Measurements from ENCODE around the gene TREM1.

TREM1 gene

GRCh38 chr6:41266541-41266940 lies 19.9 kb downstream of the TREM1 start:
- Histone ChIP-seq H3K36me3 (ENCODE audit: control insufficient read depth, insufficient read depth, low read length) (no peaks in the 10 kb centered on the region), H3K9me3 (ENCODE audit: control insufficient read depth, low read length) (no peaks in the 10 kb centered on the region), H3K4me3 (ENCODE audit: insufficient read depth, low read depth, low read length, poor library complexity, severe bottlenecking) (no peak overlapping the region), H3K27me3 (replicated peaks; ENCODE audit: control insufficient read depth, insufficient read depth, low read length, poor library complexity, severe bottlenecking) (no peaks in the 10 kb centered on the region), H3K4me1 (ENCODE audit: control insufficient read depth, insufficient read depth, low read length, poor library complexity, severe bottlenecking) (no peaks in the 10 kb centered on the region), H3K27ac (ENCODE audit: insufficient read depth, low read length, poor library complexity, severe bottlenecking) (no peak overlapping the region)
- DNase-seq, result no peak

- no peak for DNase-seq
- Histone ChIP-seq H3K36me3 (ENCODE audit: control insufficient read depth, insufficient read depth, low read length) (no peaks in the 10 kb centered on the region), H3K27me3 (replicated peaks; ENCODE audit: control insufficient read depth, insufficient read depth, low read length, poor library complexity, severe bottlenecking) (no peaks in the 10 kb centered on the region), H3K9me3 (ENCODE audit: control insufficient read depth, low read length) (no peaks in the 10 kb centered on the region), H3K4me1 (ENCODE audit: control insufficient read depth, insufficient read depth, low read length, poor library complexity, severe bottlenecking) (no peaks in the 10 kb centered on the region), H3K4me3 (ENCODE audit: insufficient read depth, low read depth, low read length, poor library complexity, severe bottlenecking) (no peak overlapping the region), H3K27ac (ENCODE audit: insufficient read depth, low read length, poor library complexity, severe bottlenecking) (no peak overlapping the region)
These were observed 23.2 kb downstream of the TREM1 start for GRCh38 chr6:41263267-41263666.

GRCh38 chr6:41262401-41262800 lies 24.1 kb downstream of the TREM1 start:
- DNase-seq, result no peak
- Histone ChIP-seq H3K36me3 (ENCODE audit: control insufficient read depth, insufficient read depth, low read length) (no peaks in the 10 kb centered on the region), H3K4me3 (ENCODE audit: insufficient read depth, low read depth, low read length, poor library complexity, severe bottlenecking) (no peak overlapping the region), H3K9me3 (ENCODE audit: control insufficient read depth, low read length) (no peaks in the 10 kb centered on the region), H3K27ac (ENCODE audit: insufficient read depth, low read length, poor library complexity, severe bottlenecking) (no peak overlapping the region), H3K27me3 (replicated peaks; ENCODE audit: control insufficient read depth, insufficient read depth, low read length, poor library complexity, severe bottlenecking) (no peaks in the 10 kb centered on the region), H3K4me1 (ENCODE audit: control insufficient read depth, insufficient read depth, low read length, poor library complexity, severe bottlenecking) (no peaks in the 10 kb centered on the region)

- H3K9me3 ChIP-seq (ENCODE audit: control insufficient read depth, low read length), result no peaks in the 10 kb centered on the region
- no peaks in the 10 kb centered on the region for H3K36me3 ChIP-seq (ENCODE audit: control insufficient read depth, insufficient read depth, low read length)
- H3K27ac ChIP-seq (ENCODE audit: insufficient read depth, low read length, poor library complexity, severe bottlenecking), result no peak overlapping the region
- H3K4me3 ChIP-seq (ENCODE audit: insufficient read depth, low read depth, low read length, poor library complexity, severe bottlenecking), result no peak overlapping the region
- no peaks in the 10 kb centered on the region for H3K27me3 ChIP-seq (replicated peaks; ENCODE audit: control insufficient read depth, insufficient read depth, low read length, poor library complexity, severe bottlenecking)
- H3K4me1 ChIP-seq (ENCODE audit: control insufficient read depth, insufficient read depth, low read length, poor library complexity, severe bottlenecking), result no peaks in the 10 kb centered on the region
- DNase-seq, result no peak
These were observed 28.3 kb downstream of the TREM1 start for GRCh38 chr6:41258196-41258493.

GRCh38 chr6:41257369-41258195 lies 28.9 kb downstream of the TREM1 start:
- H3K36me3 ChIP-seq (ENCODE audit: control insufficient read depth, insufficient read depth, low read length), result no peaks in the 10 kb centered on the region
- no peaks in the 10 kb centered on the region for H3K4me1 ChIP-seq (ENCODE audit: control insufficient read depth, insufficient read depth, low read length, poor library complexity, severe bottlenecking)
- no peak for DNase-seq
- H3K27me3 ChIP-seq (replicated peaks; ENCODE audit: control insufficient read depth, insufficient read depth, low read length, poor library complexity, severe bottlenecking), result no peaks in the 10 kb centered on the region
- H3K4me3 ChIP-seq (ENCODE audit: insufficient read depth, low read depth, low read length, poor library complexity, severe bottlenecking), result no peak overlapping the region
- no peak overlapping the region for H3K27ac ChIP-seq (ENCODE audit: insufficient read depth, low read length, poor library complexity, severe bottlenecking)
- H3K9me3 ChIP-seq (ENCODE audit: control insufficient read depth, low read length), result no peaks in the 10 kb centered on the region

- Histone ChIP-seq H3K4me3 (ENCODE audit: insufficient read depth, low read depth, low read length, poor library complexity, severe bottlenecking) (no peak overlapping the region), H3K27me3 (replicated peaks; ENCODE audit: control insufficient read depth, insufficient read depth, low read length, poor library complexity, severe bottlenecking) (no peaks in the 10 kb centered on the region), H3K36me3 (ENCODE audit: control insufficient read depth, insufficient read depth, low read length) (no peaks in the 10 kb centered on the region), H3K9me3 (ENCODE audit: control insufficient read depth, low read length) (no peaks in the 10 kb centered on the region), H3K4me1 (ENCODE audit: control insufficient read depth, insufficient read depth, low read length, poor library complexity, severe bottlenecking) (no peaks in the 10 kb centered on the region), H3K27ac (ENCODE audit: insufficient read depth, low read length, poor library complexity, severe bottlenecking) (no peak overlapping the region)
- no peak for DNase-seq
These were observed 30.1 kb downstream of the TREM1 start for GRCh38 chr6:41256383-41256782.

- no peaks in the 10 kb centered on the region for H3K36me3 ChIP-seq (ENCODE audit: control insufficient read depth, insufficient read depth, low read length)
- no peak overlapping the region for H3K27ac ChIP-seq (ENCODE audit: insufficient read depth, low read length, poor library complexity, severe bottlenecking)
These were observed 30.7 kb downstream of the TREM1 start for GRCh38 chr6:41255638-41256246.

GRCh38 chr6:41255110-41255509 lies 31.4 kb downstream of the TREM1 start:
- no peak overlapping the region for H3K4me3 ChIP-seq (ENCODE audit: insufficient read depth, low read depth, low read length, poor library complexity, severe bottlenecking)
- no peaks in the 10 kb centered on the region for H3K9me3 ChIP-seq (ENCODE audit: control insufficient read depth, low read length)
- H3K27ac ChIP-seq (ENCODE audit: insufficient read depth, low read length, poor library complexity, severe bottlenecking), result no peak overlapping the region
- DNase-seq, result no peak
- H3K27me3 ChIP-seq (replicated peaks; ENCODE audit: control insufficient read depth, insufficient read depth, low read length, poor library complexity, severe bottlenecking), result no peaks in the 10 kb centered on the region
- H3K4me1 ChIP-seq (ENCODE audit: control insufficient read depth, insufficient read depth, low read length, poor library complexity, severe bottlenecking), result no peaks in the 10 kb centered on the region
- H3K36me3 ChIP-seq (ENCODE audit: control insufficient read depth, insufficient read depth, low read length), result no peaks in the 10 kb centered on the region

More at GRCh38 chr6:41255638-41256246, 30.7 kb downstream of the TREM1 start:
- Histone ChIP-seq H3K4me1 (ENCODE audit: control insufficient read depth, insufficient read depth, low read length, poor library complexity, severe bottlenecking) (no peaks in the 10 kb centered on the region), H3K9me3 (ENCODE audit: control insufficient read depth, low read length) (no peaks in the 10 kb centered on the region), H3K4me3 (ENCODE audit: insufficient read depth, low read depth, low read length, poor library complexity, severe bottlenecking) (no peak overlapping the region), H3K27me3 (replicated peaks; ENCODE audit: control insufficient read depth, insufficient read depth, low read length, poor library complexity, severe bottlenecking) (no peaks in the 10 kb centered on the region)
- no peak for DNase-seq

- Histone ChIP-seq H3K27ac (ENCODE audit: insufficient read depth, low read length, poor library complexity, severe bottlenecking) (no peak overlapping the region), H3K36me3 (ENCODE audit: control insufficient read depth, insufficient read depth, low read length) (no peaks in the 10 kb centered on the region), H3K4me3 (ENCODE audit: insufficient read depth, low read depth, low read length, poor library complexity, severe bottlenecking) (no peak overlapping the region), H3K9me3 (ENCODE audit: control insufficient read depth, low read length) (no peaks in the 10 kb centered on the region), H3K27me3 (replicated peaks; ENCODE audit: control insufficient read depth, insufficient read depth, low read length, poor library complexity, severe bottlenecking) (no peaks in the 10 kb centered on the region), H3K4me1 (ENCODE audit: control insufficient read depth, insufficient read depth, low read length, poor library complexity, severe bottlenecking) (no peaks in the 10 kb centered on the region)
- DNase-seq, result no peak
These were observed 33.9 kb downstream of the TREM1 start for GRCh38 chr6:41252401-41253169.

Data from effector memory CD4-positive, alpha-beta T cell (primary cell).